Spinal cord (tissue), 10 donors: ENCODE results near the gene DNAJB1. TPM values are rescaled to one million over a fixed set of nuclear protein-coding genes. Genes with fewer than 3 reads are reported as not detected.
"Not testable (repeated sequence)": the region's sequence is repeated elsewhere in the genome, so short reads cannot be mapped to it uniquely, and the experiment has no call there.

Experiments
- DNase-seq, 6 donors: peaks; one replicate each; pipeline versions ENCODE4 v3.0.0 to v3.0.0-alpha.2; 2013 to 2015; ENCODE audit warnings: low spot score in 6 of 6, low read depth in 4 of 6
- H3K27ac ChIP-seq: one replicate; pipeline ENCODE4 v1.5.1; 2013; ENCODE audit warnings: low read depth, low read length, control low read depth
- H3K27me3 ChIP-seq: one replicate; pipeline ENCODE4 v1.6.1; 2013; ENCODE audit warnings: low read length; ENCODE audit not compliant: control insufficient read depth, insufficient read depth
- H3K36me3 ChIP-seq: one replicate; pipeline ENCODE4 v1.6.1; 2013; ENCODE audit warnings: low read length; ENCODE audit not compliant: control insufficient read depth, insufficient read depth
- H3K4me1 ChIP-seq: one replicate; pipeline ENCODE4 v1.6.1; 2013; ENCODE audit warnings: low read length; ENCODE audit not compliant: control insufficient read depth, insufficient read depth
- H3K4me3 ChIP-seq: one replicate; pipeline ENCODE4 v1.5.1; 2013; ENCODE audit warnings: low read depth, low read length, control low read depth
- H3K9me3 ChIP-seq: one replicate; pipeline ENCODE4 v1.6.1; 2013; ENCODE audit warnings: low read length; ENCODE audit not compliant: control insufficient read depth, insufficient read depth
- WGBS: methylation state at CpG from one replicate; pipeline ENCODE4 v1.1.5; 2013; ENCODE audit warnings: missing lambda C conversion rate; ENCODE audit not compliant: insufficient coverage; 5-methylcytosine and 5-hydroxymethylcytosine counted together
- polyA plus RNA-seq, 2 donors: library from polyadenylated mRNA; unstranded; fragments of 120-200 nt; gene quantifications; one replicate each; pipeline ENCODE4 v1.2.1, GENCODE V29; 2013; ENCODE audit not compliant: insufficient read length in 2 of 2
- total RNA-seq, 2 donors: library from RNA; depleted of rRNA in 1 of 2; stranded (reverse); fragments of 120-200 nt in 1 of 2; fragments of >200 nt in 1 of 2; gene quantifications; one replicate each; pipeline versions ENCODE4 v1.2.3 to v1.2.4, GENCODE V29; 2013 to 2014
- donor health status: healthy.

Gene DNAJB1
- total and polyA plus RNA-seq, 4 donors: 78.3 to 102 (median 88.1) TPM

DNA sequence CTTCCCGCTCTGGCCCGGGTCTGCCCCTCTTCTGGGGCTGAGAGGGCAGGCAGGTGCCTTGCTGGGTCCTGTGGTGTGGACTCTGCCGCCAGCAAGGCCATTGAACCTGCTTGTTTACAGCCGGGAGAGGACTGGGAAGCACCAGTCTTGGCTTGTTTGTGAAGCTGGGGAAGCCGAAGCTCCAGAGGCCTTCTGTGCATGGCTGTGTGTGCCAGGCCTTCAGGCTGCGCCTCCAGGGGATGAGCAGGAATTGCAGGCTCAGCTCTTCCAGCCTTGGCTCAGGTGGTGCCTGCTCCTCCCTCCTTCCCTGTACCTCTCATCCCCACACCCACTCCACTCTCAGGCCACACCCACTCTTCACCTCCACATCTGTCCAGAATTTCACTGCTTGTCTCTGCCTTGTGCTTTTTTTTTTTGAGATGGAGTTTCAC lies 36.2 kb upstream of the DNAJB1 start:
- 61% methylated on average over 6 of the region's 6 CpGs for WGBS
- H3K27ac ChIP-seq: no peak overlapping the region
- H3K27me3 ChIP-seq: no peaks in the 10 kb centered on the region
- no peak for DNase-seq
- peaks cover 27% of the 10 kb centered on the region for H3K4me1 ChIP-seq
- no peaks in the 10 kb centered on the region for H3K9me3 ChIP-seq
- H3K36me3 ChIP-seq: peaks cover 34% of the 10 kb centered on the region
- H3K4me3 ChIP-seq: no peak overlapping the region

DNA sequence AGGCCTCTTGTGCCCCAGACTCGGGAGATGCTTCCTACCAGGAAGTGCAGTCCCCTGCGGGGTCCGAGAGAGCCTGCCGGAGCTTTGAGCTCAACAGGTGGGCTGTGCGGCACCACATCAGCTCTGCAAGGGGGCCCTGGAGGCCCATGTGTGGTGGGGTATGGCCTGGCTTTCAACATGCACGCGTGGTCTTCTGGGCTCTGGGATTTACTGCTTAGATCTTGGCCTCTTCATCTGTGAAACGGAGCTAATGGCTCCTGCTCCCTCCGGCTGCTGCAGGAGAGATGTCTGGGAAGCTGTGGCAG lies 35.7 kb upstream of the DNAJB1 start:
- WGBS: 74% methylated on average over 9 of the region's 9 CpGs
- no peak overlapping the region for H3K27ac ChIP-seq
- peaks cover 27% of the 10 kb centered on the region for H3K4me1 ChIP-seq
- DNase-seq: no peak
- no peaks in the 10 kb centered on the region for H3K27me3 ChIP-seq
- no peaks in the 10 kb centered on the region for H3K9me3 ChIP-seq
- peaks cover 38% of the 10 kb centered on the region for H3K36me3 ChIP-seq
- no peak overlapping the region for H3K4me3 ChIP-seq

DNA sequence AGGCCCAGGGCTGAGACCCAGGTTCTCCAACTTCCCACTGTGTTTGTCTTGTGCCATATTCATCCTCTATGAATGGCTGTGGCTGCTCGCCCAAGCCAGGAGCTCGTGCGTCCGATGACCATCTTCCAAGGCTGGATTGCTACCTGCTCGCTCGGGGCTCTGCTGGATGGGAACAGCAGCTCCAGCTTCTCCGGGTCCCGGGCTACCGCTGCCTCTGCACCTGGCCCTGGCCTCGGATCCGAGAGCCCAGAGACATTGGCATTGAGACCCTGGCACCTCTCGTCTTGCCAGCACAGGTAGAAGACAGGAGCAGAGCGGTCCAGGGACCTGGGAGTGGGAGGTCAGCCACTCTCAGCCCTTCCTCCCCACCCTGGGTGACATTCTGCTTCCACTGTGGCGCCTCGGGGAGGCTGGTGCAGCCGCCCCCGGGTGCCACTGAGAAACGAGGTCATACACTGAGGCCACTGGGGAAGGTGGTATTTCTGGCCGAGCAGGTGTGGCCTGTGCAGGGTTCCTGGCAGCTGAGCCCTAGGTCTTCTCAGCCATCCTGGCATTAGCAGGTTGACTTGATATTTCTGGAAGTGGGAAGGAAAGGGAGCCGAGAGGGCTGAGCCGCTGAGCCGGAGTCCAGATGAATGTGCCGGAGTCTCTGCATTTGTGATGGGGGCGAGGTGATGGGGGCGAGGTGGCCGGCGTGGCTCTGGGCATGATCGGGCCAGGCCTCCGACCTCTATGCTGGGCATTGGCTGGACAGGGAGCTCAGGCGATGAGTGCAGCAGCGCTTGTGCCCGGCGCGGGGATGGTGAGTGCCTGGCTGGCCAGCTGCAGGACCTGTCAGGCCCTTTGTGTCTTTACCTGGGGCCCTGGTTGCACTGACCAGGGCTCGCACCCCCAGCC lies 35.1 kb upstream of the DNAJB1 start:
- Histone ChIP-seq H3K9me3 (no peaks in the 10 kb centered on the region), H3K27ac (no peak overlapping the region), H3K4me1 (peaks cover 27% of the 10 kb centered on the region), H3K27me3 (no peaks in the 10 kb centered on the region), H3K4me3 (no peak overlapping the region), H3K36me3 (peaks cover 35% of the 10 kb centered on the region)
- WGBS: 95% methylated on average over 35 of the region's 35 CpGs
- DNase-seq: no peak

DNA sequence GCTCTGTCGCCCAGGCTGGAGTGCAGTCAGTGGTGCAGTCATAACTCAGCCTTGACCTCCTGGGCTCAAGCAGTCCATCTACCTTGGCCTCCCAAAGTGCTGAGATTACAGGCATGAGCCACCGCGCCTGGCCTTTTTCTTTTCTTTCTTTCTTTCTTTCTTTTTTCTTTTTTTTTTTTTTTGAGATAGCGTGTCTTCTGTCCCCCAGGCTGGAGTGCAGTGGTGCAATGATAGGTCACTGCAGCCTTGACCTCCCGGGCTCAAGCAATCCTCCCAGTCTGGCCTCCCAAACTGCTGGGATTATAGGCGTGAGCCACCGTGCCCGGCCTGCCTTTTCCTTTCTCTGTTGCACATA lies 33.8 kb upstream of the DNAJB1 start:
- not testable (repeated sequence) for H3K4me3 ChIP-seq, DNase-seq, H3K27ac ChIP-seq, H3K27me3 ChIP-seq, H3K9me3 ChIP-seq
- H3K36me3 ChIP-seq: peaks cover 31% of the 10 kb centered on the region
- peaks cover 27% of the 10 kb centered on the region for H3K4me1 ChIP-seq
- 83% methylated on average over 3 of the region's 8 CpGs for WGBS

DNA sequence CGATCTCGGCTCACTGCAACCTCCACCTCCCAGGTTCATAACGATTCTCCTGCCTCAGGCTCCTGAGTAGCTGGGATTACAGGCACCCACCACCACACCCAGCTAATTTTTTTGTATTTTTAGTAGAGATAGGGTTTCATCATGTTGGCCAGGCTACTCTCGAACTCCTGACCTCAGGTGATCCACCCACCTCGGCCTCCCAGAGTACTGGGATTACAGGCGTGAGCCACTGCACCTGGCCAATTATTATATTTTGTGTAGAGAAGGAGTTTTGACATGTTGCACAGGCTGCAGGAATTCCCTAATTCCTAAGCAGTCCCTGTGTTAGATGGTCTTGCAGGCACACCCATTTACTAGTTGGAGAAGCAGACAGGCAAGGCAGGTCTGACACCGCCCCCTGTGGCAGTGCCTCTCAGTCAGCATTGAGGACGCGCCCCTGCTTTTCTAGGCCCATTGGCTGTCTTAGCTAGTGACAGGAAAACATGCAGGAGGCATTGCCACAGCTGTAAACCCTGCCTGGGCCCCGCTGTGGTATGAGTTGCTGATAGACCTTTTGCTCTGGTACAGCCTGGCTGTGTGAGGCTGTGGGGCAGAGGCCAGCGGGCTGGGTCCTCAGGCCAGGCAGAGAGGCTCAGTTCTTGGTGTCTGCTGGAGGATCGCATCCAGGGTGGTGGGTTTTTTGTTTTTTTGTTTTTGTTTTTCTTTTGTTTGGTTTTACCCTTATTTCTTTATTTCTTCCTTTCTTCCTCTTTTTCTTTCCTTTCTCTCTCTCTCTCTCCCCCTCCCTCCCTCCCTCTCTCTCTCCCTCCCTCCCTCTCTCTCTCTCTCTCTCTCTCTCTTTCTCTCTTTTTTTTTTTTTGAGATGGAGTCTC lies 33.2 kb upstream of the DNAJB1 start:
- not testable (repeated sequence) for H3K4me3 ChIP-seq, H3K27ac ChIP-seq, DNase-seq, H3K27me3 ChIP-seq, H3K9me3 ChIP-seq
- Histone ChIP-seq H3K36me3 (peaks cover 31% of the 10 kb centered on the region), H3K4me1 (peaks cover 23% of the 10 kb centered on the region)
- WGBS: 68% methylated on average over 6 of the region's 12 CpGs

DNA sequence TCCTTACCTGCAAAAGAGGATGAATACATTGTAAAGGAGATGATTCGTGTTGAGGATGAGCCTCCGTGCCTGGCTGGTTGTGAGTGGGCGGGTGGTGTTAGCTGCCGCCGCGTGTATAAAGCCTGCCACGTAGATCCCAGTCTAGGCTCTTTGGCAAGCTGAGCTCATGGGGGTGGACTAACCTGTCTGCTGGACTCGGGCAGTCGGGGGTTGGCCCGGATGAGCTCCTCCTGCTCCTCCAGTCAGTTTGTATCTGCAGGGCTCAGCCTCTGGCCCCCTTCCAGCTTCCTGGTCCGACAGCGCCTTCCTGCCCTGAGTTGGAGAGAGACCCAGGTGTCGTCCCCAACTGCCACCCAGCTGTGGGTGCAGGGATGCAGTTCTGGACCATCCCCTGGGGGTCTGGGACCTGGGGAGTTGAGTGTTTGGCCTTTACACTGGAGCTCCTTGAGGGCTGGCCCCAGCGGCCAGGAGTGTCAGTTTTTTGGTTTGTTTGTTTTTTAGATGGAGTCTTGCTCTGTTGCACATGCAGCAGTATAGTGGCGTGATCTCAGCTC lies 32.1 kb upstream of the DNAJB1 start:
- no peak for DNase-seq
- Histone ChIP-seq H3K36me3 (peaks cover 31% of the 10 kb centered on the region), H3K9me3 (no peaks in the 10 kb centered on the region), H3K27ac (no peak overlapping the region), H3K4me1 (peaks cover 30% of the 10 kb centered on the region), H3K27me3 (no peaks in the 10 kb centered on the region), H3K4me3 (no peak overlapping the region)
- WGBS: 76% methylated on average over 14 of the region's 15 CpGs

DNA sequence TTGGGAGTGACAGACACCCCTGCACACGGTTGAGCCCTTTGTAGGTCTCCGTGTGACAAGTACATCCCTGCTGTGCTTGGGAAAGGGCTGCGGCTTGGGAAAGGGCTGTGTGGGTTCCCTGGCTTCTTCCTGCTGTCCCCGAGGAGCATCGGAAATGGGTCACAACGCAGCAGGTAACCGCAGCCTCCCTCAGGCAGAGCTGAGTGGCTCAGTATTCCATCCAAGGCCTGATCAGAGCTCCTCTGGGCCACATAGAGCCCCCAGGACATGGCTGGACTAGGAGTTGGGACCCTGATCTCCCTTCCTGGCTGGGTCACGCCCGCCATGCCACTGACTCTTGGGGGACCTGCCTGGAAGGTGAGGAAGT lies 27.5 kb upstream of the DNAJB1 start:
- H3K4me1 ChIP-seq: peaks cover 39% of the 10 kb centered on the region
- peak overlapping the region; percentile 76 for H3K27ac ChIP-seq
- H3K27me3 ChIP-seq: no peaks in the 10 kb centered on the region
- DNase-seq: no peak
- WGBS: 21% methylated on average over 7 of the region's 9 CpGs
- H3K4me3 ChIP-seq: no peak overlapping the region
- H3K36me3 ChIP-seq: peaks cover 19% of the 10 kb centered on the region
- H3K9me3 ChIP-seq: no peaks in the 10 kb centered on the region

DNA sequence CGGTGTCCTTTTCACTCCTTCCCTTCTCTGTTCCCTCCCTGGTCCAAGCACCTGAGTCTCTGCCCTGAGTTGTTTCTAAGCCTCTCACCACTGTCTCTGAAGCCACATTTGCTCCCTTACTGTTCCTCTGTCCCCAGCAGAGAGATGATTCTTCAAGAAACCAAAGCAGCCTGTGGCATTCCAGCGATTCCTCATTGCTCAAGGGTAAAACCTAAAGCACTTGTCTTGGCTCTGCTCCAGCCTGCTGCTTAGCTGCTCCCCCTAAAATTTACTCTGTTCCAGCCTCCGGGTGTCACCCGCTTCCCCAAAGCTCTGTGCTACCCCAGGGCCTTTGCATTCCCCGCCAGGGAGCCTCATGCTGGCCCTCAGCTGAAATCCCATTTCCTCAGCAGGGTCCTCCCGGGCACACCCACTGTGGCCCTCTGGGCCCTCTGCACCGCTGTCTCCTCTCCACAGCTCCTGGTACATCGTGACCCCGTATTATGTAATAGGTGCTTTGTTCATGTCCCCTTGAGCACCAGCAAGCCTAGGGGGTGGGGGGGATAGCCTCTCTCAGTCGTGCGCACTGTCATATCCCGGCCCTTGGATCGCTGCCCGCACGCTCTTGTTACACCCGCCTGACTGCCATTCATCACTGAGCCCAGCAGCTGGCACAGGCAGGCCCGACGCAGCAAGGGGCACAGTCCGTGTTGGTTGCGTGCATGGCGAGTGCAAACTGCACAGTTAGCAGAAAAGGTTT lies 26.9 kb upstream of the DNAJB1 start:
- Histone ChIP-seq H3K4me1 (peaks cover 39% of the 10 kb centered on the region), H3K4me3 (no peak overlapping the region), H3K27me3 (no peaks in the 10 kb centered on the region), H3K27ac (peak overlapping the region; percentile 76), H3K9me3 (no peaks in the 10 kb centered on the region), H3K36me3 (peaks cover 14% of the 10 kb centered on the region)
- peak in 5 of 6 donors; percentile 63 to 94 (median 73) for DNase-seq
- WGBS: 24% methylated on average over 18 of the region's 21 CpGs

DNA sequence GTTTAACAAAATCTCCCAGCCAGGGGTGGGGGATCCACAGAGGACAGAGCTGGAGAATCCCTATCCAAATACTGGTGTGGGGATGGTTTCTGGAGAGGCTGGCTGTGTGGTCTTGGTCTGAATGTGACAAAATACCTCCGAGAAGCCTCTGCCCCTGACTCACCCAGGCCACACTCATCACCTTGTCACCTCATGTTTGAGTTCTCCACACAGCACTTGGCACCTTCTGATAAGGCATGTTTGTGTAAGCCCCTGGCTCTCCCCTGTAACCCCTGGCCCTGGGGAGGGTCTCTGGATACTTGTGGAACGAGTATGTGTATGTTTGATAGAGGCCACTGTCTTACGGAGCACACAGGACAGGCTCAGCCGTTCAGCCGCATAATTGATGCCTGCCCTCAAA lies 25.9 kb upstream of the DNAJB1 start:
- WGBS: 88% methylated on average over 4 of the region's 5 CpGs
- Histone ChIP-seq H3K9me3 (no peaks in the 10 kb centered on the region), H3K36me3 (peaks cover 7% of the 10 kb centered on the region), H3K4me1 (peaks cover 39% of the 10 kb centered on the region), H3K27me3 (no peaks in the 10 kb centered on the region), H3K4me3 (no peak overlapping the region), H3K27ac (no peak overlapping the region)
- DNase-seq: no peak
